Lower lobe of right lung (tissue), 2 donors: ENCODE data around the gene DOCK10. TPM values are rescaled to one million over a fixed set of nuclear protein-coding genes. Genes with fewer than 3 reads are reported as not detected.

Experiments used
- ATAC-seq, 2 donors: fragments of 200-7000 bp; cut with Tn5 transposase; one replicate each; pipeline ENCODE4 v1.9.1; 2020 to 2022; ENCODE audit warnings: mild to moderate bottlenecking in 2 of 2, moderate library complexity in 2 of 2
- DNase-seq: peaks from one replicate; pipeline ENCODE4 v3.0.0-alpha.2; 2020
- H3K27ac ChIP-seq: fragments of 200-600 bp; one replicate; pipeline ENCODE4 v1.8.0; 2022
- H3K27me3 ChIP-seq: fragments of 200-600 bp; one replicate; pipeline ENCODE4 v1.8.0; 2022; ENCODE audit warnings: low read depth
- H3K36me3 ChIP-seq: fragments of 200-600 bp; one replicate; pipeline ENCODE4 v1.8.0; 2022; ENCODE audit warnings: mild to moderate bottlenecking
- H3K4me1 ChIP-seq: fragments of 200-600 bp; one replicate; pipeline ENCODE4 v1.8.0; 2022
- H3K4me3 ChIP-seq: fragments of 200-600 bp; one replicate; pipeline ENCODE4 v1.8.0; 2022; ENCODE audit warnings: mild to moderate bottlenecking
- H3K9me3 ChIP-seq: fragments of 200-600 bp; one replicate; pipeline ENCODE4 v1.8.0; 2022
- intact Hi-C: fragments of 100-400 bp; cut with DNase I; formaldehyde crosslinking; loops from one replicate; pipeline ENCODE4 v1.11.0; 2022
- total RNA-seq: library from RNA; stranded (reverse); fragmentation: NEBNext Ultra II Directional; extraction: Animal tissue kit (Norgen Biotek cat#: 25700); gene quantifications from one replicate; pipeline ENCODE4 v1.2.1, GENCODE V29; 2021
- TF ChIP-seq, protein P1 (sequence below): fragments of 200-600 bp; IDR thresholded peaks from one replicate; pipeline ENCODE4 v1.8.0; 2022; ENCODE audit warnings: antibody characterized with exemption, mild to moderate bottlenecking
- donor health status: DM: no; HTN: yes; CAD: no; lungs with severe emphysema.

The DOCK10 gene
- total RNA-seq, 1 donor from 2014 or later = 52.3 TPM

DNA sequence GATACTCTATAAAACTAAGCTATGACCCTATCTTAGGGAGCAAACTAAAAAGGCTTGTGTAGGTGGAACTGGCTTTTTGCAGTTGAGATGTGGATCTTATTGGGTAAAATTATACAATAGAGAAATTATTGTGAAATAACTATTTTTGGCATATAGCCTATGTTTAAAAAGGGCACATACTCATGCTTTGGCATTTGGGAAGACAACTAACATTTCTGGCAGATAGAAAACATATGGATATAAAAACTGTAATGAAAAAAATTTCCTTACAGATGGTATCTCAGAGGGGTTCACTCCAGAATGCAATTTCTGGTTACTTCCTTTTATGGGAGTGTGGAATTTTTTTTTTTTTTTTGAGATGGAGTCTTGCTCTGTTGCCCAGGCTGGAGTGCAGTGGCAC is 206.0 kb downstream of the DOCK10 start:
- Histone ChIP-seq H3K4me1 (no peaks in the 10 kb centered on the region), H3K36me3 (peaks cover 55% of the 10 kb centered on the region), H3K27ac (no peak overlapping the region), H3K9me3 (no peaks in the 10 kb centered on the region), H3K4me3 (no peak overlapping the region), H3K27me3 (no peaks in the 10 kb centered on the region)
- intact Hi-C loops = no loop called here
- ATAC-seq (no peak), DNase-seq (no peak)
- TF ChIP-seq, protein P1, sequence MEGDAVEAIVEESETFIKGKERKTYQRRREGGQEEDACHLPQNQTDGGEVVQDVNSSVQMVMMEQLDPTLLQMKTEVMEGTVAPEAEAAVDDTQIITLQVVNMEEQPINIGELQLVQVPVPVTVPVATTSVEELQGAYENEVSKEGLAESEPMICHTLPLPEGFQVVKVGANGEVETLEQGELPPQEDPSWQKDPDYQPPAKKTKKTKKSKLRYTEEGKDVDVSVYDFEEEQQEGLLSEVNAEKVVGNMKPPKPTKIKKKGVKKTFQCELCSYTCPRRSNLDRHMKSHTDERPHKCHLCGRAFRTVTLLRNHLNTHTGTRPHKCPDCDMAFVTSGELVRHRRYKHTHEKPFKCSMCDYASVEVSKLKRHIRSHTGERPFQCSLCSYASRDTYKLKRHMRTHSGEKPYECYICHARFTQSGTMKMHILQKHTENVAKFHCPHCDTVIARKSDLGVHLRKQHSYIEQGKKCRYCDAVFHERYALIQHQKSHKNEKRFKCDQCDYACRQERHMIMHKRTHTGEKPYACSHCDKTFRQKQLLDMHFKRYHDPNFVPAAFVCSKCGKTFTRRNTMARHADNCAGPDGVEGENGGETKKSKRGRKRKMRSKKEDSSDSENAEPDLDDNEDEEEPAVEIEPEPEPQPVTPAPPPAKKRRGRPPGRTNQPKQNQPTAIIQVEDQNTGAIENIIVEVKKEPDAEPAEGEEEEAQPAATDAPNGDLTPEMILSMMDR = no peak

DNA sequence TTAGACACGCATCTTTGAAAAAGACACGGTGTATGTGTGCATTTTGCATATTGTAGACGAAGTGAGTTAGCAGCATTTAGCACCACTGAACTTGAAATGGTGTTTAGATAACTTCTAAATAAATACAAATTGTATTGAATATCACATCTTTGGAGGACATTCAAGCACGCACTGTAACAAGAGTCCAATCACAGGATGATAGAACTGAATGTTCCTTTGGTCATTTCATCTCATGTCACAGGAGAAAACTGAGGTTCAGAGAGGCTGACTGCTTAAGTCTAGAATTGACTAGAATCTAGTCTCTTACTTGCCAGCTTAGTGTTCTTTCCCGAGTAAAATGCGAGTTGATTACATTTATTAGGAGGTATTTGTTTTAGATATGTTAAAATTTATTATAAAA is 206.9 kb downstream of the DOCK10 start:
- Histone ChIP-seq H3K36me3 (peaks cover 63% of the 10 kb centered on the region), H3K4me1 (no peaks in the 10 kb centered on the region), H3K27me3 (no peaks in the 10 kb centered on the region), H3K9me3 (no peaks in the 10 kb centered on the region), H3K4me3 (no peak overlapping the region), H3K27ac (no peak overlapping the region)
- TF ChIP-seq, protein P1 = no peak
- DNase-seq = no peak
- intact Hi-C loops = no loop called here
- no peak for ATAC-seq

DNA sequence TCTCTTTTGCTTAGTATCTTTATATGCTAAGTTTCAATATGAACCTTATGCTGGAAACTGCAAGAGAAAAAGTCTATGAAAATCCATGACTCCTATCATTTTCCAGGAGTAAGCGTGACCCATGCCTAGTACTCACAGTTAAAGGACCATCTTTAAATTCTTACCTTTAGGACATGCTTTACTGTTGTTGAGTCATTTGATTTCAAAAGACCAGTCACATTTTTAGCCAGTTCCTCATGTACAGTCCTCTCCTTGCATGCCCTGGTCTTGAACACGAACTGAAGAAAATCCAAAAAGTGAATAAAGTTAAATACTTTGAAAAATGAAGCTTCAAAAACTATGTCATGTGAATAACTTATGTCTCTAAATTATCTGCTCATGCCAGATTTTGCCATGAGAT is 208.3 kb downstream of the DOCK10 start:
- H3K27me3 ChIP-seq = no peaks in the 10 kb centered on the region
- TF ChIP-seq, protein P1 = no peak
- intact Hi-C loops = no loop called here

DNA sequence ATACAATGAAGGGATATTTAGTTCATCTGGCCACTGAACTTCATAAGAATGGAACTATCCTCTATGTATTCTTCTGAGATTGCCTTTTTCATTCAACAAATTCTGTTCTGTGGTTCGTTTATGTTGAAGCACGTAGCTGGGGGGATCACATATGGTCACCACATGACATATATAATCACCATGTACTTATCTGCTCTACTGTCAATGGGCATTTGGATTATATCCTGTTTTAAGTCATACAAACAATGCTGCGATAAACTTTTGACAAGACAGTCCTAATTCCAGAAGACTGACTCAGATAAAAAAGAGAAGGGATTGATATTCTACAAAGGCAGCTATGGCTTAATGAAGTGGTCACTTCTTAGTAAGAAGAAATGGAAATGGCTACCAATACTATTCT is 210.1 kb downstream of the DOCK10 start:
- Histone ChIP-seq H3K36me3 (peaks cover 70% of the 10 kb centered on the region), H3K4me1 (no peaks in the 10 kb centered on the region), H3K4me3 (no peak overlapping the region), H3K27ac (no peak overlapping the region), H3K9me3 (no peaks in the 10 kb centered on the region), H3K27me3 (no peaks in the 10 kb centered on the region)
- intact Hi-C loops = no loop called here
- ATAC-seq (no peak), DNase-seq (no peak)
- TF ChIP-seq, protein P1 = no peak

More for the DNA sequence above, 208.3 kb downstream of the DOCK10 start:
- H3K27ac ChIP-seq = no peak overlapping the region
- no peaks in the 10 kb centered on the region for H3K9me3 ChIP-seq
- H3K4me1 ChIP-seq = no peaks in the 10 kb centered on the region
- peaks cover 65% of the 10 kb centered on the region for H3K36me3 ChIP-seq
- ATAC-seq = no peak
- no peak overlapping the region for H3K4me3 ChIP-seq
- DNase-seq = no peak

DNA sequence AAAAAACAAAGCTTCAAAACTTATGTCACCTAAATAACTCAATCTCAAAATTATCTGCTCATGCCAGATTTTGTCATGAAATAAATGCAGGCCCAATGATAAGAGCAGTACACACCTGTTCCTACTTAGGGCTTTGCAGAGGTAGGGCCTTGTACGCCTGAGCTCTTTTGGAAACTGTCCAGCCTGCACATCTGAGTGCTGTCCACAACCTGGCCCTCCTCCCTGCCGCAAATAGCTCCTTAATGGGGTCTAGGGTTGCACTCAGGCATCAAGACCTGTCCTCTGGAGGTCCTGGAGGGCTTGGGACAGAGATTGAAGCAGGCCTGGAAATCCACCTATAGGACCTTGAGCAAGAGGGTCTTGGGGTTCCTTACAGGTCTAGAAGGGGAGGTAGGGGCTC is 210.7 kb downstream of the DOCK10 start:
- no peaks in the 10 kb centered on the region for H3K9me3 ChIP-seq
- H3K27me3 ChIP-seq = no peaks in the 10 kb centered on the region
- H3K4me1 ChIP-seq = no peaks in the 10 kb centered on the region
- intact Hi-C loops = no loop called here
- H3K36me3 ChIP-seq = peaks cover 67% of the 10 kb centered on the region
- TF ChIP-seq, protein P1 = no peak
- DNase-seq (no peak), ATAC-seq (no peak)
- no peak overlapping the region for H3K27ac ChIP-seq
- H3K4me3 ChIP-seq = no peak overlapping the region
